H9 (cell line): ENCODE results near the gene CERS2. TPM values are rescaled to one million over a fixed set of nuclear protein-coding genes. Genes with fewer than 3 reads are reported as not detected.
A peak's percentile ranks its signal among the peaks of the same experiment; 100 is the strongest.

Source experiments
- DNase-seq: peaks from one replicate; pipeline ENCODE4 v3.0.0-alpha.2; 2017
- H2AFZ ChIP-seq: one replicate; pipeline ENCODE4 v1.6.1; 2013; ENCODE audit warnings: mild to moderate bottlenecking, low read length, control low read depth, moderate library complexity
- H2AK5ac ChIP-seq: 2 replicates; pipeline ENCODE4 v1.6.1; 2013; ENCODE audit warnings: low read length, control low read depth, mixed read lengths; ENCODE audit not compliant: insufficient read length
- H2BK120ac ChIP-seq: one replicate; pipeline ENCODE4 v1.6.1; 2013; ENCODE audit warnings: low read depth, mild to moderate bottlenecking, low read length, control low read depth, inconsistent platforms; ENCODE audit not compliant: poor library complexity, severe bottlenecking
- H2BK12ac ChIP-seq: 2 replicates; pipeline ENCODE4 v1.6.1; 2013; ENCODE audit warnings: low read length, control low read depth, mixed read lengths, low read depth; ENCODE audit not compliant: insufficient read length
- H2BK15ac ChIP-seq: 2 replicates; pipeline ENCODE4 v1.6.1; 2013; ENCODE audit warnings: low read depth, low read length, control low read depth
- H2BK20ac ChIP-seq: one replicate; pipeline ENCODE4 v1.6.1; 2013; ENCODE audit warnings: low read depth, mild to moderate bottlenecking, low read length, control low read depth, inconsistent platforms; ENCODE audit not compliant: poor library complexity, severe bottlenecking
- H2BK5ac ChIP-seq: 2 replicates; pipeline ENCODE4 v1.6.1; 2013; ENCODE audit warnings: low read length, control low read depth, mixed read lengths; ENCODE audit not compliant: insufficient read length
- H3K14ac ChIP-seq: 2 replicates; pipeline ENCODE4 v1.6.1; 2013; ENCODE audit warnings: low read length, control low read depth; ENCODE audit not compliant: insufficient read depth
- H3K18ac ChIP-seq: 2 replicates; pipeline ENCODE4 v1.6.1; 2013; ENCODE audit warnings: low read depth, mild to moderate bottlenecking, mixed read lengths, low read length, control low read depth; ENCODE audit not compliant: insufficient read length
- H3K23ac ChIP-seq: 2 replicates; pipeline ENCODE4 v1.6.1; 2013; ENCODE audit warnings: low read length, control low read depth, mixed read lengths, low read depth; ENCODE audit not compliant: insufficient read length
- H3K23me2 ChIP-seq: 2 replicates; pipeline ENCODE4 v1.6.1; 2013; ENCODE audit warnings: low read depth, mild to moderate bottlenecking, mixed read lengths, low read length, control low read depth; ENCODE audit not compliant: insufficient read length, poor library complexity, severe bottlenecking
- H3K27ac ChIP-seq: 2 replicates; pipeline ENCODE4 v1.5.1; 2013; ENCODE audit warnings: low read length, control low read depth, mixed read lengths, low read depth; ENCODE audit not compliant: insufficient read length
- H3K27me3 ChIP-seq: 2 replicates; pipeline ENCODE4 v1.6.1; 2013; ENCODE audit warnings: low read length, control low read depth, inconsistent platforms; ENCODE audit not compliant: insufficient read depth
- H3K4ac ChIP-seq: 2 replicates; pipeline ENCODE4 v1.6.1; 2013; ENCODE audit warnings: low read depth, mild to moderate bottlenecking, control low read depth, inconsistent platforms, low read length, moderate library complexity
- H3K4me1 ChIP-seq: 2 replicates; pipeline ENCODE4 v1.6.1; 2013; ENCODE audit warnings: low read length, control low read depth, inconsistent platforms; ENCODE audit not compliant: insufficient read depth
- H3K4me2 ChIP-seq: 2 replicates; pipeline ENCODE4 v1.6.1; 2013; ENCODE audit warnings: low read length, control low read depth, mixed read lengths; ENCODE audit not compliant: insufficient read length, insufficient read depth
- H3K56ac ChIP-seq: 2 replicates; pipeline ENCODE4 v1.6.1; 2013; ENCODE audit warnings: low read depth, mild to moderate bottlenecking, mixed read lengths, low read length, control low read depth; ENCODE audit not compliant: insufficient read length
- H3K79me1 ChIP-seq: 2 replicates; pipeline ENCODE4 v1.6.1; 2013; ENCODE audit warnings: low read depth, mild to moderate bottlenecking, moderate library complexity, low read length, control low read depth, inconsistent platforms; ENCODE audit not compliant: insufficient read depth, poor library complexity, severe bottlenecking
- H3K79me2 ChIP-seq: 2 replicates; pipeline ENCODE4 v1.6.1; 2013; ENCODE audit warnings: low read length, control low read depth, inconsistent platforms; ENCODE audit not compliant: insufficient read depth
- H3K9ac ChIP-seq: 2 replicates; pipeline ENCODE4 v1.6.1; 2013; ENCODE audit warnings: low read length, control low read depth, mixed read lengths; ENCODE audit not compliant: insufficient read length; ENCODE audit errors: extremely low read depth
- H3K9me3 ChIP-seq: one replicate; pipeline ENCODE4 v1.6.1; 2013; ENCODE audit warnings: low read depth, low read length, inconsistent platforms; ENCODE audit not compliant: control insufficient read depth
- H3T11ph ChIP-seq: one replicate; pipeline ENCODE4 v1.6.1; 2013; ENCODE audit warnings: mild to moderate bottlenecking, low read length, control low read depth, inconsistent platforms
- H4K20me1 ChIP-seq: one replicate; pipeline ENCODE4 v1.6.1; 2013; ENCODE audit not compliant: control insufficient read depth, insufficient read length, insufficient read depth
- H4K5ac ChIP-seq: 2 replicates; pipeline ENCODE4 v1.6.1; 2013; ENCODE audit warnings: low read depth, mild to moderate bottlenecking, mixed read lengths, low read length, control low read depth; ENCODE audit not compliant: insufficient read length
- H4K8ac ChIP-seq: replicated peaks from 2 replicates; pipeline ENCODE4 v1.6.1; 2013; ENCODE audit warnings: low read length, control low read depth, mixed read lengths, low read depth; ENCODE audit not compliant: insufficient read length
- H4K91ac ChIP-seq: 2 replicates; pipeline ENCODE4 v1.6.1; 2013; ENCODE audit warnings: low read depth, mild to moderate bottlenecking, moderate library complexity, mixed read lengths, low read length, control low read depth; ENCODE audit not compliant: insufficient read length
- H3K27ac Mint-ChIP-seq, 3 experiments: 2 replicates in 2 of 3; 3 replicates in 1 of 3; pipeline ENCODE4 v1.8.0; 2020 to 2021; ENCODE audit warnings: mixed read lengths in 3 of 3, mild to moderate bottlenecking in 1 of 3, moderate library complexity in 1 of 3
- H3K27me3 Mint-ChIP-seq: 2 replicates; pipeline ENCODE4 v1.8.0; 2021; ENCODE audit warnings: low read depth, mild to moderate bottlenecking, moderate library complexity, mixed read lengths
- H3K36me3 Mint-ChIP-seq, 3 experiments: 2 replicates in 2 of 3; 3 replicates in 1 of 3; pipeline ENCODE4 v1.8.0; 2020 to 2021; ENCODE audit warnings: low read depth in 3 of 3, mixed read lengths in 3 of 3; ENCODE audit not compliant: insufficient read depth in 1 of 3
- H3K4me1 Mint-ChIP-seq, 2 experiments: 2 replicates each; pipeline ENCODE4 v1.8.0; 2020; ENCODE audit warnings: mixed read lengths in 2 of 2
- H3K4me3 Mint-ChIP-seq, 2 experiments: 2 replicates in 1 of 2; 3 replicates in 1 of 2; pipeline ENCODE4 v1.8.0; 2020 to 2021; ENCODE audit warnings: mild to moderate bottlenecking in 2 of 2, mixed read lengths in 2 of 2, moderate library complexity in 1 of 2
- H3K9me3 Mint-ChIP-seq, 2 experiments: 2 replicates in 1 of 2; 3 replicates in 1 of 2; pipeline ENCODE4 v1.8.0; 2020; ENCODE audit warnings: mild to moderate bottlenecking in 2 of 2, mixed read lengths in 2 of 2, moderate library complexity in 1 of 2
- WGBS: extraction: QIAGEN DNeasy Blood & Tissue Kit; methylation state at CpG from one replicate; pipeline ENCODE4 v1.1.7; 2013; ENCODE audit warnings: missing lambda C conversion rate, low lambda C conversion rate, mixed read lengths; ENCODE audit not compliant: insufficient read length; ENCODE audit errors: extremely low coverage; 5-methylcytosine and 5-hydroxymethylcytosine counted together
- total RNA-seq: library from RNA; stranded (reverse); gene quantifications from 2 replicates; pipeline ENCODE4 v1.2.1, GENCODE V29; 2021
- TF ChIP-seq, protein P1 (sequence below): fragments of 200-600 bp; sonication (generic); conservative IDR thresholded peaks from 3 replicates; pipeline ENCODE4 v1.8.0; 2021; ENCODE audit warnings: antibody characterized with exemption, mild to moderate bottlenecking

CERS2 gene
- total RNA-seq, 1 experiment from 2014 or later: 201 TPM

DNA sequence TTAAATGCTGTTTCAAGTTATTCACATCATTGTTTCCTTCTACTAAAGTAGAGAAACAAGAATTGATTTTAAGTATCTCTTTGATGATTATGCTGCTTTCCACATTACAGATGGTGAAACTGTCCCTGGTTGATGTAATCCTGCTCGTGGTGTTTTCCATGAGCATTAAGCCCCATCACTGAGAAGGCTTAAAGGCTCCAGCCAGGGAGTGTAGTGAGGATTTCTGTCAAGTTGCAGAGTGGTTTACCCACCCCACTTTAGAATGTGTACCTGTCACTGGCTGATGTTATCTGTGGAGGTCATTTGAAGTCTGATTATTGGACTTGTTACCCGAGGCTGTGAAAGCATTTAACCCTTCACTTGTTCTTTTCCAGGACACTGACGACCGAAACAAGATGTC lies 12.9 kb downstream of the CERS2 start:
- H3K4me1 ChIP-seq: no peaks in the 10 kb centered on the region
- Mint-ChIP-seq H3K4me1 (no peaks in the 10 kb centered on the region), H3K9me3 (no peaks in the 10 kb centered on the region), H3K27me3 (no peaks in the 10 kb centered on the region; the same call in none of the 2 replicates), H3K36me3 (peaks cover 53 to 96% (median 92%) of the 10 kb centered on the region in 3 experiments), H3K4me3 (no peak overlapping the region), H3K27ac (peak overlapping the region in 1 of 3 experiments; percentile 37; a peak in 2 of 7 replicates)
- H3K79me1 ChIP-seq: no peaks in the 10 kb centered on the region
- H3K4me2 ChIP-seq: no peak overlapping the region
- H3K23ac ChIP-seq: no peak overlapping the region
- H2BK5ac ChIP-seq: no peak overlapping the region
- TF ChIP-seq, protein P1, sequence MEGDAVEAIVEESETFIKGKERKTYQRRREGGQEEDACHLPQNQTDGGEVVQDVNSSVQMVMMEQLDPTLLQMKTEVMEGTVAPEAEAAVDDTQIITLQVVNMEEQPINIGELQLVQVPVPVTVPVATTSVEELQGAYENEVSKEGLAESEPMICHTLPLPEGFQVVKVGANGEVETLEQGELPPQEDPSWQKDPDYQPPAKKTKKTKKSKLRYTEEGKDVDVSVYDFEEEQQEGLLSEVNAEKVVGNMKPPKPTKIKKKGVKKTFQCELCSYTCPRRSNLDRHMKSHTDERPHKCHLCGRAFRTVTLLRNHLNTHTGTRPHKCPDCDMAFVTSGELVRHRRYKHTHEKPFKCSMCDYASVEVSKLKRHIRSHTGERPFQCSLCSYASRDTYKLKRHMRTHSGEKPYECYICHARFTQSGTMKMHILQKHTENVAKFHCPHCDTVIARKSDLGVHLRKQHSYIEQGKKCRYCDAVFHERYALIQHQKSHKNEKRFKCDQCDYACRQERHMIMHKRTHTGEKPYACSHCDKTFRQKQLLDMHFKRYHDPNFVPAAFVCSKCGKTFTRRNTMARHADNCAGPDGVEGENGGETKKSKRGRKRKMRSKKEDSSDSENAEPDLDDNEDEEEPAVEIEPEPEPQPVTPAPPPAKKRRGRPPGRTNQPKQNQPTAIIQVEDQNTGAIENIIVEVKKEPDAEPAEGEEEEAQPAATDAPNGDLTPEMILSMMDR: no peak
- H3K18ac ChIP-seq: no peak overlapping the region
- no peak overlapping the region for H3T11ph ChIP-seq
- no peak overlapping the region for H3K27ac ChIP-seq
- H3K9me3 ChIP-seq: no peaks in the 10 kb centered on the region
- no peak overlapping the region for H3K14ac ChIP-seq
- H2BK120ac ChIP-seq: no peak overlapping the region
- H4K20me1 ChIP-seq: no peaks in the 10 kb centered on the region
- no peaks in the 10 kb centered on the region for H3K79me2 ChIP-seq
- H2BK20ac ChIP-seq: no peak overlapping the region
- H4K91ac ChIP-seq: no peak overlapping the region
- no peaks in the 10 kb centered on the region for H3K23me2 ChIP-seq
- H3K56ac ChIP-seq: no peak overlapping the region
- WGBS: no CpG with 5 or more reads among the region's 4 CpGs
- H4K5ac ChIP-seq: no peak overlapping the region
- no peak overlapping the region for H2AK5ac ChIP-seq
- H3K4ac ChIP-seq: no peak overlapping the region
- no peaks in the 10 kb centered on the region for H3K27me3 ChIP-seq
- no peak for DNase-seq
- H2BK15ac ChIP-seq: no peak overlapping the region
- H2AFZ ChIP-seq: no peak overlapping the region
- no peak overlapping the region for H2BK12ac ChIP-seq
- H4K8ac ChIP-seq: no peak overlapping the region
- no peak overlapping the region for H3K9ac ChIP-seq
